Measurements from ENCODE around the gene LOXL3. TPM values are rescaled to one million over a fixed set of nuclear protein-coding genes. Genes with fewer than 3 reads are reported as not detected.

Gene LOXL3
- total RNA-seq, 2 experiments from 2014 or later: 0.25 TPM; not detected in 1

DNA sequence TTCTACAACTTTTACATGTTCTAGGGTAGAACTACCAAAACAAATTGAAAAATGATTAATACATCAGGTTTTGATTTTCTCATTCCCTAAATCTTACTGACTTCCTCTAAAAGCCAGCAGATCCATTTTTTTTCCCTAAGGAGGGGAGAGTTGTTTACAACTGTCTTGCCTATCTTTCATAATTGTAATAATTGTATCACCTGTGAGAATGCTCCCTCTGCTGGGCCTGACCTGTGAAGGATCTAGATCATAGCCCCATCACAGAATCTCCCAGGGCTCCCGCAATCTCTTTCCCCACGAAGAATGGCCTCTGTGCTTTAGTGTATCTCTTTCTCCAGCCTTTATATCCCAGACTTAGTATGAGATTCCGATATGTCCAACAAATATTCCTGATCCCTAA, 9.1 kb downstream of the LOXL3 start:
- Histone ChIP-seq H3K4me3 (ENCODE audit: low read length) (no peak overlapping the region), H3K36me3 (ENCODE audit: insufficient read depth, low read length) (no peaks in the 10 kb centered on the region), H3K4me1 (ENCODE audit: insufficient read depth, low read length) (peaks cover 14% of the 10 kb centered on the region), H3K9me3 (ENCODE audit: control insufficient read depth in 1 of 2, insufficient read depth in 1 of 2, low read length in 2 of 2) (peaks cover 0 to 7% of the 10 kb centered on the region in 2 experiments), H3K27ac (ENCODE audit: low read depth in 1 of 2, low read length in 2 of 2) (no peak overlapping the region), H3K27me3 (ENCODE audit: control insufficient read depth in 1 of 2, insufficient read depth in 2 of 2, low read length in 2 of 2) (peaks cover 28 to 35% of the 10 kb centered on the region in 2 experiments)
- Mint-ChIP-seq H3K4me1 (ENCODE audit: low read depth) (peaks cover 6% of the 10 kb centered on the region), H3K4me3 (no peak overlapping the region), H3K9me3 (no peaks in the 10 kb centered on the region), H3K27me3 (peaks cover 69% of the 10 kb centered on the region), H3K27ac (no peak overlapping the region), H3K36me3 (ENCODE audit: low read depth) (no peaks in the 10 kb centered on the region)
- CTCF ChIA-PET: interaction anchor here (0.9 kb wide), 1 partner anchor 61 kb away, joined by 4 read pairs; the partner anchor contains the start of genes CCDC142 and TTC31
- POLR2A ChIA-PET: no interaction called here
- no peak for ATAC-seq (ENCODE audit: poor library complexity)
- TF ChIP-seq, protein P1, sequence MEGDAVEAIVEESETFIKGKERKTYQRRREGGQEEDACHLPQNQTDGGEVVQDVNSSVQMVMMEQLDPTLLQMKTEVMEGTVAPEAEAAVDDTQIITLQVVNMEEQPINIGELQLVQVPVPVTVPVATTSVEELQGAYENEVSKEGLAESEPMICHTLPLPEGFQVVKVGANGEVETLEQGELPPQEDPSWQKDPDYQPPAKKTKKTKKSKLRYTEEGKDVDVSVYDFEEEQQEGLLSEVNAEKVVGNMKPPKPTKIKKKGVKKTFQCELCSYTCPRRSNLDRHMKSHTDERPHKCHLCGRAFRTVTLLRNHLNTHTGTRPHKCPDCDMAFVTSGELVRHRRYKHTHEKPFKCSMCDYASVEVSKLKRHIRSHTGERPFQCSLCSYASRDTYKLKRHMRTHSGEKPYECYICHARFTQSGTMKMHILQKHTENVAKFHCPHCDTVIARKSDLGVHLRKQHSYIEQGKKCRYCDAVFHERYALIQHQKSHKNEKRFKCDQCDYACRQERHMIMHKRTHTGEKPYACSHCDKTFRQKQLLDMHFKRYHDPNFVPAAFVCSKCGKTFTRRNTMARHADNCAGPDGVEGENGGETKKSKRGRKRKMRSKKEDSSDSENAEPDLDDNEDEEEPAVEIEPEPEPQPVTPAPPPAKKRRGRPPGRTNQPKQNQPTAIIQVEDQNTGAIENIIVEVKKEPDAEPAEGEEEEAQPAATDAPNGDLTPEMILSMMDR (IDR thresholded peaks at IDR 0.05): peak; percentile 21
- peak in 4 of 14 experiments; percentile 21 to 41 (median 34) for DNase-seq
- intact Hi-C loops (cut with DNase I, micrococcal nuclease): no loop called here

DNA sequence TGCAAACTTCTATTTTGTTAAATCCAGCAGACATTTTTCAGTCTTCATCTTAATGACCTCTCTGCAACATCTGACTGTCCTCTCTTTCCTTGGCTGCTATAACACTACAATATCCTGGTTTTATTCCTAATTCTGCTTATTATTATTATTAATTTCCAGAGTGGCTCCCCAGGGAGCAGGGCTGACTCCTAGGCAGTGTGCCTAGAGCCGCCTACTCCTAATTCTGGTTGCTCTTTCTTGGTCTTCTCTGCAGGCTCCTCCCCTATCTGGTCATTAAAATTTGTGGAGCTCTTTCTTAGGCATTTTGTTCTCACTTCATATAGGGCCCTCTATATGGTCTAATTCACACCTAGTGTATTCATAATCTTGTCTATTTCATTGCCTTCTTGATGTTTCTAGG, 10.8 kb downstream of the LOXL3 start:
- ATAC-seq (ENCODE audit: poor library complexity) (no peak), DNase-seq (no peak)
- TF ChIP-seq, protein P1 (IDR thresholded peaks at IDR 0.05): no peak
- Mint-ChIP-seq H3K4me3 (no peak overlapping the region), H3K9me3 (no peaks in the 10 kb centered on the region), H3K4me1 (ENCODE audit: low read depth) (peaks cover under 1% of the 10 kb centered on the region), H3K36me3 (ENCODE audit: low read depth) (no peaks in the 10 kb centered on the region), H3K27me3 (peaks cover 73% of the 10 kb centered on the region), H3K27ac (no peak overlapping the region)
- no peaks in the 10 kb centered on the region for H3K9me3 ChIP-seq (ENCODE audit: control insufficient read depth in 1 of 2, insufficient read depth in 1 of 2, low read length in 2 of 2)
- ChIA-PET CTCF (no interaction called here), POLR2A (no interaction called here)
- no peak overlapping the region for H3K27ac ChIP-seq (ENCODE audit: low read depth in 1 of 2, low read length in 2 of 2)
- H3K27me3 ChIP-seq (ENCODE audit: control insufficient read depth in 1 of 2, insufficient read depth in 2 of 2, low read length in 2 of 2): peaks cover 23 to 30% of the 10 kb centered on the region in 2 experiments
- intact Hi-C loops (cut with DNase I, micrococcal nuclease): no loop called here
- no peak overlapping the region for H3K4me3 ChIP-seq (ENCODE audit: low read length)
- no peaks in the 10 kb centered on the region for H3K4me1 ChIP-seq (ENCODE audit: insufficient read depth, low read length)
- no peaks in the 10 kb centered on the region for H3K36me3 ChIP-seq (ENCODE audit: insufficient read depth, low read length)

GRCh38 chr2:74540291-74540690, 13.5 kb downstream of the LOXL3 start:
- H3K4me3 Mint-ChIP-seq: no peak overlapping the region
- Histone ChIP-seq H3K4me3 (ENCODE audit: low read length) (no peak overlapping the region), H3K9me3 (ENCODE audit: control insufficient read depth in 1 of 2, insufficient read depth in 1 of 2, low read length in 2 of 2) (no peaks in the 10 kb centered on the region), H3K36me3 (ENCODE audit: insufficient read depth, low read length) (no peaks in the 10 kb centered on the region), H3K4me1 (ENCODE audit: insufficient read depth, low read length) (no peaks in the 10 kb centered on the region), H3K27ac (ENCODE audit: low read depth in 1 of 2, low read length in 2 of 2) (no peak overlapping the region), H3K27me3 (ENCODE audit: control insufficient read depth in 1 of 2, insufficient read depth in 2 of 2, low read length in 2 of 2) (peaks cover 14 to 22% of the 10 kb centered on the region in 2 experiments)
- CTCF ChIA-PET: no interaction called here
- no peak overlapping the region for H3K27ac Mint-ChIP-seq
- no peaks in the 10 kb centered on the region for H3K4me1 Mint-ChIP-seq (ENCODE audit: low read depth)
- POLR2A ChIA-PET: no interaction called here
- TF ChIP-seq, protein P1 (IDR thresholded peaks at IDR 0.05): no peak
- no peaks in the 10 kb centered on the region for H3K36me3 Mint-ChIP-seq (ENCODE audit: low read depth)
- DNase-seq (no peak), ATAC-seq (ENCODE audit: poor library complexity) (no peak)
- H3K9me3 Mint-ChIP-seq: no peaks in the 10 kb centered on the region
- intact Hi-C loops (cut with DNase I, micrococcal nuclease): no loop called here
- peaks cover 57% of the 10 kb centered on the region for H3K27me3 Mint-ChIP-seq

All from CD4-positive, alpha-beta T cell (primary cell).